Measurements from ENCODE around the gene WFIKKN1.
"Not testable (repeated sequence)": the region's sequence is repeated elsewhere in the genome, so short reads cannot be mapped to it uniquely, and the experiment has no call there.

WFIKKN1 gene

DNA sequence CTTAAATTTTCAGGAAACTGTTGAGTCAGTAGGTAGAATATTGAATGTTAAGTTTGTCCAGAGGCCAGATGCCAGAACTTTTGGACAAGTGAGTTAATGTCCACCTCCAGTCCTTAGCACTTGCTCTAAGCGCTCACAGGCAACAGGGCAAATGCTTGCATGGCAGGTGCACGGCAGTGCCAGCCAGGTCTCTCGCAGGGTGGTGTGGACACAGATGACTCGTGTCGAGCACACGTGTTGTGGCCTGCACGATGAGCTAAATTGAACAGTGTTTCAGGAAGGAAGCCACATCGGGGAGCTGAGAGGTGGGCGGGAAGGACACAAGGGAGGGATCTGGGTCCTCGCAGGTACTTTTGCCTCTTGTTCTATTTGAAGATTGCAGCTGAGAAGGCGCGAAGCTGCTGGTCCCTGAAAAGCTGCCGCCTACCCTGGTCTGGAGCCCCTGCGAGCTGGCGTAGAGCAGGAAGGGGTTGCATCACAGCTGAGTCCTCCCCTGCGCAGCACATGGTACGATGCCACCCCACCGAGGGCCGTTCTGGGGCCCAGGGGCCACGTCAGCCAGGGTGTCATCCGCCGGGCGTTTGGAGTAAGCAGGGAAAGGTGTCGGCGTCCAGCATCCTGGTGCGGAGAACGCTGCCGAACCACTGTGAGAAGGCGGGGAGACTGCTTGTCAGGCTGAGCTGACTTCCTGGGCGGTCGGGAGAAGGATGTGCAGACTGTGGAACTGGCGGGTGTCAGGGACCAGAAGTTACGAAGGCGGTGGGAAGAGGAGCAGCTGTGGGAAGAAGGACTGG is 34.6 kb upstream of the WFIKKN1 start:
- peak; percentile 49 for DNase-seq

DNA sequence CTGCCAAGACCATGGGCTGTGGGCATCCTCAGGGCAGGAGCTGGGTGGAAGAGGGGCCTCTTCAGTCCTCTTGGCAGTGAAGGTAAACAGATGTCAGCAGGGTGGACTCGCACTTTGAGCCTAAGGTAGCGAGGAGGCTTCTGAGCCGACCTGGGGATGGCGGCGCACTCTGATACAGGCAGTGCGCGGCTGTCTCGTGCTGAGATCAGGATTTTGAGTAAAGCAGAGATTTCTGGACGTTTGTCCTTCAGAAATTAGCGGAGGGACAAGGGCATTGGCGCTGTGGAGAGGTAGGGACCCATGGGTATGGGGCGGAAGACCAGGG is 34.1 kb upstream of the WFIKKN1 start:
- DNase-seq = no peak

GRCh38 chr16:597655-598054 is 33.1 kb upstream of the WFIKKN1 start:
- not testable (repeated sequence) for DNase-seq

GRCh38 chr16:598823-599739 is 31.7 kb upstream of the WFIKKN1 start:
- DNase-seq = no peak

DNA sequence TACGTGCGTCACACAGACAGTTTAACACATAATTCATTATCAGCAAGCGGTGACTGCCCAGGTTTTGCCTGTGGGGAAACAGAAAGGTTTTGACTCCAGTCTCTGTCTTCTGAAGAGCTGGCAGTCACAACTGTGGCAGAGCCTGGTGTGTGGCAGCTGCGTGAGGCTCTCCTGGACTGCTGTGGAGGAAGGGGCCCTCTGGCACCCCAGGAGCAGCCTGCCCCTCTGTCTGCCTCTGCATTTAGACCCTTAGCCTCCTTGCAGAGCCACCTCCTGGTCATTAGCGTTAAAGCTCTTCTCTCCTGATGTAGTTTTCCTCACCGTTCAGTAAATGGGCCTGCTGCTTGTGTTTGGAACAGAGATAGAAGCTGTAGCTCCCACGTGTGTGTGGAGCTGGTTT is 30.0 kb upstream of the WFIKKN1 start:
- DNase-seq = no peak

DNA sequence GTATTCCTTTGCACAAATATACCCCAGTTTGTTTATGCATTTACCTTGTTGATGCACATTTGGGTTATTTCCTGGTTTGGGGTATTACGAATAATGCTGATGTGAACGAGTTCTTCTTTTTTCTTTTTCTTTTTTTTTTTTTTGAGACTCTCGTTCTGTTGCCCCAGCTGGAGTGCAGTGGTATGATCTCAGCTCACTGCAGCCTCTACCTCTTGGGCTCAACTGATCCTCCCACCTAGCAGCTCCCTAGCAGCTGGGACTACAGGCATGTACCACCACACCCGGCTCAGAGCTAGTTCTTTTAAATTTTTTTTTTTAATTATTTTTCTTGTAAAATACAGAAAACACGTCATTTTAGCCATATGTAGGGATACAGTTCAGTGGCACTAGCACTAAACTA is 26.9 kb upstream of the WFIKKN1 start:
- no peak for DNase-seq

GRCh38 chr16:606656-607307 is 24.0 kb upstream of the WFIKKN1 start:
- DNase-seq = no peak

DNA sequence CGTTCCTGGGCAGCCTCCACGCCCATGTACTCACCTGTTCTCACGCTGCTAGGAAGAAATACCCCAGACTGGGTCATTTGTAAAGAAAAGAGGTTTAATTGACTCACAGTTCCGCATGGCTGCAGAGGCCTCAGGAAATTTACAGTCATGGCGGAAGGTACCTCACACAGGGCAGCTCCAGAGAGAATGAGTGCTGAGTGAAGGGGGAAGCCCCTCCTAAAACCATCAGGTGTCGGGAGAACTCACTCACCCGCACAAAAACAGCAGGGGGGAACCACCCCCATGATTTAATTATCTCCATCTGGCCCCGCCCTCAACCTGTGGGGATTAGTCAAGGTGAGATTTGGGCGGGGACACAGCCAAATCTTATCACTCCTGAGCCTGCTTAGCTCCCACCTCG is 22.8 kb upstream of the WFIKKN1 start:
- DNase-seq = no peak

- DNase-seq = no peak
Measured at GRCh38 chr16:609316-609715, 21.5 kb upstream of the WFIKKN1 start.

DNA sequence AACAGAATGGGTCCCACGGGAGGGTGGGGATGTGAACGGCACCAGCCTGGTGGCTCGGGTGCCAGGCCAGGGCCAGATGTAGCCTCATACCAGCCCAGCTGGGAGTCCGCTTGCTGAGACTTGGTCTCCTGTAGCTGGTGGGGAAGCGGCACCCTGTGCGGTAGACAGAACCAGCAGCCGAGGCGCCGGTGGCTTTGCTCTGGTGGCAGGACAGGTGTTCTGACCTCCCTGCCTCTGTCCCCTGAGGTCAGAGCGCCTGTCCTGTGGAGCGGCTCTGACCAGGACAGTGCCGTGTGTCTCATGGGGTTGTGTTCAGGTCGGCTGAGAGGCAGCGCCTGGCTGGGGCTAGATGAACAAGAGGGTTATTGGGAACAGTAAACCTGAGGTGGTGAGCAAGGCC is 20.8 kb upstream of the WFIKKN1 start:
- DNase-seq = no peak

DNA sequence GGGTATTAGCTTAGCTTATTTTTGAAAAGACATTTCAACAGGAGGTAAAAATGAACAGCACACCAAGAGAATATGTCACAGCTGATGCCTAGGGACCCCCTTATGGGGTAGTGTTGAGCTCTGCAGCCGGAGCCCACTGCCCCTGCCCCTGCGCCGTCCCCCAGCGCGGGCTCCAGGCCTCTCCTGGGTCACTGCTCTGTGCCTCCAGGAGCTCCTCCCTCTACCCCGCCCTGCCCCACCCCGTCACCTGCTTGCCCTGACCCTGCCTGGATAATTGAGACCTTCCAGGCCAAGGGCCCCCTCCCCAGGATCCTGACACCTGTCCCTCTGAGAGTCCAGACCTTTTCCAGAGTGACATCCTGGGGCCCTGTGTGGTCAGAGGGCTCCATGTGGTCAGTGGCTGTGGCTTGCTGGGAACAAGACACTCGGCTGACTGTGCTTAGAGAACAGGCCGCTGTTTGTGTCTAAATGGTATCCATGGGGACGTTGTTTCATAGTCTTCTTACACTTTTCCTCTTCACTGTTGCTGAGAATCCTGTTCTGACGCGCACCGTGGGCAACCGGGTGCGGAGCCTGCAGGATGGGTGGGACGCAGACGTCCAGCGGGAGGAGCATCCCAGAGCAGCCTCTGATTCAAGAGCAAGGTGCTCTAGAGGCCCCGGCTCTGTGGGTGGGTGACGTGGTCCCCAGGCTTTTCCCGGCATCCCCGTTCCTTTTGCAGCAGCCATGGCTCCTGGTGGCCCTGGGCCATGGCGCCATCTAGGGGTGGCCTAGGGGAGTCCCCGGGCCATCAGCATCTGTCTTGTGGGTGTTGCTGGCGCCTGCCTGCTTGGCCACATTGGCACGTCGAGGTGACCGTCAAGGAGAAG is 20.0 kb upstream of the WFIKKN1 start:
- DNase-seq = peak; percentile 13

GRCh38 chr16:615122-615521 is 15.7 kb upstream of the WFIKKN1 start:
- no peak for DNase-seq

- DNase-seq = no peak
Measured at GRCh38 chr16:616733-617586, 13.8 kb upstream of the WFIKKN1 start.

GRCh38 chr16:617855-618254 is 12.9 kb upstream of the WFIKKN1 start:
- no peak for DNase-seq

DNA sequence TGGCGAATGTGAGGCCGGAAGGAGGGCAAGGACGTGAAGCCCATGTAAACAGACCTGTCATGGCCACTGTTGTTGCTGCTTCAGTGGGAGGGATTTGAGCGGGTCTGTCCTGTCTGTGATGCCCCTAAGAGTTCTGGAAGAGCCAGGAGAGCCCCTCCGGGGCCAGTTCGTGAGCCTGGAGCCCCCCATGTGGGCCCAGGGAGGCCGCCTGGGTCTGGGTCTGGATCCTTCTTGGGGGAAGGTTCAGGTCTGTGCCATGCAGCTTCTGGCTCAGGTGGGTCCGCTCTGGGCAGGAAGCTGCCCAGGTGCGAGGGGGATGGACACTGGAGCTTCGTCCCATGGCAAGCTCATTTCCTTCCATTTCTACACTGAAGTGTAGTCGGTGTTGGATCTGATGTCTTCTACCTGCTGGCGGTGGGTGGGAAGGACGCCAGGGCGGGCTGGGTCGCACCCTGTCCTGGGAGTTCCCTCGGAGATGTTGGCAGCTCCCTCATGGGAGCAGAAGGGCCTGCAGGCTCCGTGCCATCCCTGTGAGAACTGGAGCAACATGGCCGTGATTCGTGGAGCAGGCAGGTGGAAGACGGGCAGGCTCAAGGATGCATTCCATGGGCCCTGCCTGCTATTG is 11.2 kb upstream of the WFIKKN1 start:
- DNase-seq = no peak

- DNase-seq = no peak
Measured at GRCh38 chr16:620700-621525, 9.9 kb upstream of the WFIKKN1 start.

GRCh38 chr16:621526-622105 is 9.2 kb upstream of the WFIKKN1 start:
- peak; percentile 64 for DNase-seq

- no peak for DNase-seq
Measured at GRCh38 chr16:622920-623280, 7.9 kb upstream of the WFIKKN1 start.

GRCh38 chr16:624526-625070 is 6.2 kb upstream of the WFIKKN1 start:
- no peak for DNase-seq

Measured in DMS79 treated with DMSO at 0.1 percent for 48 hours (cell line).